HepG2 (cell line): Measurements from ENCODE around the gene SPATS2. TPM values are rescaled to one million over a fixed set of nuclear protein-coding genes. Genes with fewer than 3 reads are reported as not detected.
A peak's percentile ranks its signal among the peaks of the same experiment; 100 is the strongest.

Source experiments
- ATM ChIP-seq: fragments of 450-650 bp; IDR thresholded peaks from 2 replicates; pipeline ENCODE4 v1.7.1; 2017; ENCODE audit warnings: mild to moderate bottlenecking, borderline replicate concordance
- EZH2 ChIP-seq: conservative IDR thresholded peaks from 2 replicates; pipeline ENCODE4 v1.6.1; 2012; ENCODE audit warnings: mild to moderate bottlenecking, low read depth, low read length, moderate library complexity
- PRDM10 ChIP-seq: sonication (generic); formaldehyde crosslinking; IDR thresholded peaks from 2 replicates; pipeline ENCODE4 v1.4.0; 2020; ENCODE audit warnings: low read depth, missing genetic modification reagents
- SNAI1 ChIP-seq: sonication (generic); formaldehyde crosslinking; IDR thresholded peaks from 2 replicates; pipeline ENCODE4 v1.5.0; 2020; ENCODE audit warnings: mild to moderate bottlenecking, missing genetic modification reagents, borderline replicate concordance
- SOX13 ChIP-seq, 3 experiments: fragments of 450-650 bp in 1 of 3; sonication (generic) in 1 of 3; formaldehyde crosslinking in 1 of 3; IDR thresholded peaks in 2 of 3; conservative IDR thresholded peaks in 1 of 3; 2 replicates each; pipeline versions ENCODE4 v1.5.0 to v1.6.1; 2016 to 2020; ENCODE audit warnings: antibody characterized with exemption in 1 of 3, mild to moderate bottlenecking in 1 of 3, missing compliant biosample characterization in 1 of 3, missing genetic modification reagents in 1 of 3, moderate library complexity in 1 of 3
- SOX6 ChIP-seq, 2 experiments: fragments of 450-650 bp in 1 of 2; sonication (generic) in 1 of 2; formaldehyde crosslinking in 1 of 2; IDR thresholded peaks; 2 replicates each; pipeline versions ENCODE4 v1.4.0 to v1.6.1; 2017 to 2020; ENCODE audit warnings: antibody characterized with exemption in 1 of 2, mild to moderate bottlenecking in 1 of 2, missing genetic modification reagents in 1 of 2
- TBX2 ChIP-seq: sonication (generic); formaldehyde crosslinking; IDR thresholded peaks from 2 replicates; pipeline ENCODE4 v1.5.0; 2020; ENCODE audit warnings: missing genetic modification reagents, mild to moderate bottlenecking, borderline replicate concordance
- THRA ChIP-seq: sonication (generic); formaldehyde crosslinking; IDR thresholded peaks from 2 replicates; pipeline ENCODE4 v1.4.0; 2020; ENCODE audit warnings: missing genetic modification reagents, borderline replicate concordance
- ZFX ChIP-seq: sonication (generic); formaldehyde crosslinking; IDR thresholded peaks from 2 replicates; pipeline ENCODE4 v1.4.0; 2020; ENCODE audit warnings: mild to moderate bottlenecking, low read depth, missing genetic modification reagents, moderate library complexity
- ZNF333 ChIP-seq: sonication (generic); formaldehyde crosslinking; IDR thresholded peaks from 2 replicates; pipeline ENCODE4 v1.4.0; 2020; ENCODE audit warnings: mild to moderate bottlenecking, missing genetic modification reagents, borderline replicate concordance
- ZNF768 ChIP-seq: sonication (generic); formaldehyde crosslinking; IDR thresholded peaks from 2 replicates; pipeline ENCODE4 v1.4.0; 2020; ENCODE audit warnings: missing genetic modification reagents
- polyA plus RNA-seq, 8 experiments: library from polyadenylated mRNA; depleted of rRNA in 3 of 8; stranded (reverse) in 7 of 8; unstranded in 1 of 8; fragments of >200 nt; fragmentation: Illumina TruSeq in 4 of 8; extraction: Trizol in 4 of 8; gene quantifications; 2 replicates each; pipeline versions ENCODE4 v1.2.1 to v1.2.3, GENCODE V29; 2011 to 2016; ENCODE audit warnings: low read depth in 4 of 8, missing spikeins in 1 of 8, mixed read lengths in 1 of 8; ENCODE audit not compliant: insufficient read depth in 1 of 8
- total RNA-seq, 5 experiments: library from RNA; depleted of rRNA; stranded (reverse); fragments of >200 nt; fragmentation: Illumina TruSeq; extraction: Trizol; gene quantifications; 2 replicates each; pipeline ENCODE4 v1.2.3, GENCODE V29; 2016; ENCODE audit warnings: low read depth in 1 of 5
- TF ChIP-seq, protein P1 (sequence below): sonication (generic); formaldehyde crosslinking; IDR thresholded peaks from 2 replicates; pipeline ENCODE4 v1.5.1; 2020; ENCODE audit warnings: mild to moderate bottlenecking, missing genetic modification reagents, moderate library complexity
- TF ChIP-seq, protein P2 (sequence below): sonication (generic); formaldehyde crosslinking; IDR thresholded peaks from 2 replicates; pipeline ENCODE4 v1.5.1; 2020; ENCODE audit warnings: mild to moderate bottlenecking, moderate library complexity, missing genetic modification reagents

SPATS2 gene
- total and polyA plus RNA-seq, 2 of the 13 experiments (the other 11 are each of a cell fraction or from before 2014, with no cell fraction given): 19.3 to 28.1 TPM

DNA sequence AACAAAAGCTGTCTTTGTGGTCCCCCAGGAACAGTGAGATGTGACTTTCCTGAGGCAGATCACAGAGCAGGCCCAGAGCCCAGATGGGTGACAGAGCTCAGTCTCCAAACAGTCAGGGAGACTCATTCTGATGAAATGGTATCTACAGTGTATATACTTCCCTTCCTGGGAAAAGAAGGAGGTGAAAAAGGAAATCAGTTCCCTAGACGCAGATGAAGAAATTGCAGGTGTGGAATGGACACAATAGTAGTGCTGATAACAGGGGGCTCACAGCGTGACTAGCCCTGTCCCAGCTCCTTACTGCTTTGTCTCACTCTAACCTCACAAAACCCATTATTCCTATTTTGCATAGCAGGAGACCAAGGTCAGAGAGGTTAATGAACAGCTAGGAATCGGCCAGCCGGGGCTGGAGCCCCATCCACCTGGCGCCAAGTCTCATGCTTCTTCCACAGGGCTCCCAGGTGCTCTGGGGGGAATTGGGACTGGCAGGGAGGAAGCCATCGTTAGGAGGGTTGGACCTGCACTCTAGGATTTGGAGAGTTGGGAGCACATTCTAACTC lies 183.5 kb downstream of the SPATS2 start (continued):
- TF ChIP-seq ZNF333 (CRISPR knock-in tag): no peak
- TF ChIP-seq EZH2: no peak
- TF ChIP-seq SOX6 (IDR thresholded peaks at IDR 0.05): no peak
- peak; percentile 84 for TF ChIP-seq SOX6 (CRISPR knock-in tag; IDR thresholded peaks at IDR 0.05)
- TF ChIP-seq, protein P1, sequence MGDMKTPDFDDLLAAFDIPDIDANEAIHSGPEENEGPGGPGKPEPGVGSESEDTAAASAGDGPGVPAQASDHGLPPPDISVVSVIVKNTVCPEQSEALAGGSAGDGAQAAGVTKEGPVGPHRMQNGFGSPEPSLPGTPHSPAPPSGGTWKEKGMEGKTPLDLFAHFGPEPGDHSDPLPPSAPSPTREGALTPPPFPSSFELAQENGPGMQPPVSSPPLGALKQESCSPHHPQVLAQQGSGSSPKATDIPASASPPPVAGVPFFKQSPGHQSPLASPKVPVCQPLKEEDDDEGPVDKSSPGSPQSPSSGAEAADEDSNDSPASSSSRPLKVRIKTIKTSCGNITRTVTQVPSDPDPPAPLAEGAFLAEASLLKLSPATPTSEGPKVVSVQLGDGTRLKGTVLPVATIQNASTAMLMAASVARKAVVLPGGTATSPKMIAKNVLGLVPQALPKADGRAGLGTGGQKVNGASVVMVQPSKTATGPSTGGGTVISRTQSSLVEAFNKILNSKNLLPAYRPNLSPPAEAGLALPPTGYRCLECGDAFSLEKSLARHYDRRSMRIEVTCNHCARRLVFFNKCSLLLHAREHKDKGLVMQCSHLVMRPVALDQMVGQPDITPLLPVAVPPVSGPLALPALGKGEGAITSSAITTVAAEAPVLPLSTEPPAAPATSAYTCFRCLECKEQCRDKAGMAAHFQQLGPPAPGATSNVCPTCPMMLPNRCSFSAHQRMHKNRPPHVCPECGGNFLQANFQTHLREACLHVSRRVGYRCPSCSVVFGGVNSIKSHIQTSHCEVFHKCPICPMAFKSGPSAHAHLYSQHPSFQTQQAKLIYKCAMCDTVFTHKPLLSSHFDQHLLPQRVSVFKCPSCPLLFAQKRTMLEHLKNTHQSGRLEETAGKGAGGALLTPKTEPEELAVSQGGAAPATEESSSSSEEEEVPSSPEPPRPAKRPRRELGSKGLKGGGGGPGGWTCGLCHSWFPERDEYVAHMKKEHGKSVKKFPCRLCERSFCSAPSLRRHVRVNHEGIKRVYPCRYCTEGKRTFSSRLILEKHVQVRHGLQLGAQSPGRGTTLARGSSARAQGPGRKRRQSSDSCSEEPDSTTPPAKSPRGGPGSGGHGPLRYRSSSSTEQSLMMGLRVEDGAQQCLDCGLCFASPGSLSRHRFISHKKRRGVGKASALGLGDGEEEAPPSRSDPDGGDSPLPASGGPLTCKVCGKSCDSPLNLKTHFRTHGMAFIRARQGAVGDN (CRISPR knock-in tag): peak; percentile 49
- 0 out of 2 replicates have a peak, but pooled peaks have one; percentile 27 for TF ChIP-seq SOX13 (IDR thresholded peaks at IDR 0.05)
- peak in 1 of 2 experiments; percentile 83; a peak in 2 of 4 replicates for TF ChIP-seq SOX13 (CRISPR knock-in tag; conservative IDR thresholded peaks at IDR 0.05 in 1 of 2, IDR thresholded peaks at IDR 0.05 in 1 of 2)
- 0 out of 2 replicates have a peak, but pooled peaks have one; percentile 23 for TF ChIP-seq ZNF768 (CRISPR knock-in tag)
- no peak for TF ChIP-seq ATM
- 0 out of 2 replicates have a peak, but pooled peaks have one; percentile 23 for TF ChIP-seq PRDM10 (CRISPR knock-in tag)
- TF ChIP-seq, protein P2, sequence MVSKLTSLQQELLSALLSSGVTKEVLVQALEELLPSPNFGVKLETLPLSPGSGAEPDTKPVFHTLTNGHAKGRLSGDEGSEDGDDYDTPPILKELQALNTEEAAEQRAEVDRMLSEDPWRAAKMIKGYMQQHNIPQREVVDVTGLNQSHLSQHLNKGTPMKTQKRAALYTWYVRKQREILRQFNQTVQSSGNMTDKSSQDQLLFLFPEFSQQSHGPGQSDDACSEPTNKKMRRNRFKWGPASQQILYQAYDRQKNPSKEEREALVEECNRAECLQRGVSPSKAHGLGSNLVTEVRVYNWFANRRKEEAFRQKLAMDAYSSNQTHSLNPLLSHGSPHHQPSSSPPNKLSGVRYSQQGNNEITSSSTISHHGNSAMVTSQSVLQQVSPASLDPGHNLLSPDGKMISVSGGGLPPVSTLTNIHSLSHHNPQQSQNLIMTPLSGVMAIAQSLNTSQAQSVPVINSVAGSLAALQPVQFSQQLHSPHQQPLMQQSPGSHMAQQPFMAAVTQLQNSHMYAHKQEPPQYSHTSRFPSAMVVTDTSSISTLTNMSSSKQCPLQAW (CRISPR knock-in tag): peak; percentile 80
- TF ChIP-seq SNAI1 (CRISPR knock-in tag): 0 out of 2 replicates have a peak, but pooled peaks have one; percentile 42
- TF ChIP-seq THRA: peak; percentile 53; the same call in 1 of the 2 replicates
- peak; percentile 57; the same call in 1 of the 2 replicates for TF ChIP-seq TBX2 (CRISPR knock-in tag)
- peak; percentile 35; the same call in 1 of the 2 replicates for TF ChIP-seq ZFX
